HG02588 (cell line): ENCODE data around the gene RPP38.

Experiments used
- ATAC-seq: cut with Tn5 transposase; IDR thresholded peaks from one replicate; pipeline ENCODE4 v1.9.1; 2021; ENCODE audit warnings: mild to moderate bottlenecking, moderate library complexity; ENCODE audit not compliant: unreplicated experiment

RPP38 gene

GRCh38 chr10:15149042-15149771 is 52.1 kb downstream of the RPP38 start:
- no peak for ATAC-seq

- no peak for ATAC-seq
These were observed 53.4 kb downstream of the RPP38 start for GRCh38 chr10:15150563-15150962.

- ATAC-seq, result no peak
These were observed 55.4 kb downstream of the RPP38 start for GRCh38 chr10:15152556-15152955.
